Measurements from ENCODE around the gene RBBP5. TPM values are rescaled to one million over a fixed set of nuclear protein-coding genes. Genes with fewer than 3 reads are reported as not detected.

The RBBP5 gene
- total and polyA plus RNA-seq, 2 of the 4 experiments (the other 2 are of a cell fraction) = 7.3 to 37.5 TPM

GRCh38 chr1:205084360-205084759, 37.4 kb downstream of the RBBP5 start, which contains the start of gene TMEM81:
TMEM81 (minus strand) TSS chr1:205084460; CDS start chr1:205084320, 140 bp downstream.
- dilution Hi-C loops (cut with HindIII; ENCODE audit: low sequenced_read_pairs, unreplicated experiment) = no loop called here
- Histone ChIP-seq H2AK9ac (replicated peaks; ENCODE audit: low read depth, low read length, poor library complexity) (no peak within 1 kb of the TSS), H3K23ac (ENCODE audit: low read depth, low read length) (no peak within 1 kb of the TSS), H3K9me3 (ENCODE audit: control insufficient read depth, insufficient read depth, low read length) (no peaks in the 10 kb centered on the region), H3K4me1 (ENCODE audit: control insufficient read depth, insufficient read depth, low read length) (no peaks in the 10 kb centered on the region; the same call in 1 of the 2 replicates), H2AFZ (replicated peaks; ENCODE audit: low read length, poor library complexity) (no peak within 1 kb of the TSS), H4K5ac (ENCODE audit: low read depth, low read length) (no peak within 1 kb of the TSS), H3K27ac (ENCODE audit: insufficient read depth, low read length) (no peak within 1 kb of the TSS), H2BK5ac (ENCODE audit: low read depth, low read length, poor library complexity, severe bottlenecking) (no peak within 1 kb of the TSS), H3K4me2 (ENCODE audit: low read depth, low read length) (no peak within 1 kb of the TSS), H2BK15ac (ENCODE audit: low read depth, low read length) (no peak within 1 kb of the TSS), H3K27me3 (ENCODE audit: control insufficient read depth, insufficient read depth, low read length) (no peaks in the 10 kb centered on the region), H4K91ac (ENCODE audit: insufficient read depth, low read depth, low read length) (no peak within 1 kb of the TSS), H4K20me1 (ENCODE audit: insufficient read depth, low read length) (no peaks in the 10 kb centered on the region), H2BK120ac (ENCODE audit: low read depth, low read length) (no peak within 1 kb of the TSS), H3K79me1 (ENCODE audit: low read depth in 1 of 2, low read length in 2 of 2) (peaks cover 0 to 3% of the 10 kb centered on the region in 2 experiments; a peak in 1 of 4 replicates), H3K9me1 (ENCODE audit: insufficient read depth, low read length) (no peaks in the 10 kb centered on the region), H2BK20ac (ENCODE audit: low read depth, low read length) (no peak within 1 kb of the TSS), H4K8ac (ENCODE audit: low read depth in 2 of 2, low read length in 2 of 2) (no peak within 1 kb of the TSS), H3K4ac (ENCODE audit: low read depth, low read length) (no peak within 1 kb of the TSS), H3K56ac (ENCODE audit: extremely low read depth, insufficient read depth, low read length) (no peak within 1 kb of the TSS), H3K4me3 (ENCODE audit: insufficient read depth, low read depth, low read length) (no peak within 1 kb of the TSS), H2AK5ac (ENCODE audit: low read depth, low read length) (no peak within 1 kb of the TSS), H3K18ac (ENCODE audit: low read depth, low read length) (no peak within 1 kb of the TSS), H3K9ac (ENCODE audit: low read depth, low read length) (no peak within 1 kb of the TSS), H3K36me3 (ENCODE audit: control insufficient read depth, insufficient read depth, low read length) (peaks cover 12% of the 10 kb centered on the region), H3K14ac (replicated peaks; ENCODE audit: low read depth, low read length) (no peak within 1 kb of the TSS)
- no peak for TF ChIP-seq RCOR1 (IDR thresholded peaks at IDR 0.05; ENCODE audit: insufficient replicate concordance, low read length)
- TF ChIP-seq MAFK (IDR thresholded peaks at IDR 0.05; ENCODE audit: low read depth, low read length) = no peak
- no peak for TF ChIP-seq MAZ (IDR thresholded peaks at IDR 0.05; ENCODE audit: borderline replicate concordance, low read depth, low read length)
- TF ChIP-seq FOS (IDR thresholded peaks at IDR 0.05; ENCODE audit: low read depth, low read length) = no peak
- no peak for DNase-seq
- intact Hi-C loops (cut with micrococcal nuclease) = no loop called here
- WGBS, 2 experiments (ENCODE audit: extremely low coverage in 2 of 2, insufficient read length in 1 of 2) = 100% methylated on average over 1 of the region's 2 CpGs; no CpG with 5 or more reads in 1 of the 2 experiments
- no TSS peak for BruUV-seq (replicated peaks)
- CTCF ChIA-PET = no interaction called here
- no peak for ATAC-seq (ENCODE audit: low read depth)
- in situ Hi-C loops (cut with MboI; ENCODE audit: low sequenced_read_pairs) = no loop called here
- POLR2A ChIA-PET (ENCODE audit: unreplicated experiment) = no interaction called here

Measured in IMR-90 (cell line).